ENCODE results near the gene MED13.

GRCh38 chr17:62080647-62081046 is 15.6 kb upstream of the MED13 start:
- no peak for TF ChIP-seq CTCF (IDR thresholded peaks at IDR 0.05)
- no peak for TF ChIP-seq POLR2A (IDR thresholded peaks at IDR 0.05)
